ENCODE measurements around the gene LRRN4CL.
"Not testable (repeated sequence)": the region's sequence is repeated elsewhere in the genome, so short reads cannot be mapped to it uniquely, and the experiment has no call there.

Gene LRRN4CL

GRCh38 chr11:62675415-62675814 lies 13.9 kb downstream of the LRRN4CL start:
- not testable (repeated sequence) for DNase-seq

GRCh38 chr11:62673196-62673525 lies 16.2 kb downstream of the LRRN4CL start:
- no peak for DNase-seq

GRCh38 chr11:62671608-62672389 lies 17.5 kb downstream of the LRRN4CL start, which contains the start of the genes LBHD1 and UQCC3:
Gene LBHD1 (minus strand): TSS chr11:62672267. CDS start chr11:62670031, 2,236 bp downstream.
Gene UQCC3 (plus strand): TSS chr11:62671673. CDS start chr11:62671746, 73 bp downstream.
- peak; percentile 75 for DNase-seq

- no peak for DNase-seq
Measured at GRCh38 chr11:62671236-62671607, 18.1 kb downstream of the LRRN4CL start.

- DNase-seq: peak; percentile 15
Measured at GRCh38 chr11:62669420-62670161, 19.7 kb downstream of the LRRN4CL start.

GRCh38 chr11:62667460-62667859 lies 21.9 kb downstream of the LRRN4CL start:
- DNase-seq: no peak

GRCh38 chr11:62666259-62666926 lies 22.9 kb downstream of the LRRN4CL start:
- DNase-seq: no peak

- DNase-seq: no peak
Measured at GRCh38 chr11:62665599-62666258, 23.6 kb downstream of the LRRN4CL start.

GRCh38 chr11:62665075-62665598 lies 24.2 kb downstream of the LRRN4CL start, which contains the start of the genes C11orf98 and CSKMT:
Gene C11orf98 (minus strand): TSS chr11:62665210. CDS start chr11:62665169, 41 bp downstream.
Gene CSKMT (plus strand): TSS chr11:62665312. CDS start chr11:62665880, 568 bp downstream.
- peak; percentile 70 for DNase-seq

GRCh38 chr11:62664405-62665074 lies 24.8 kb downstream of the LRRN4CL start:
- peak; percentile 28 for DNase-seq

GRCh38 chr11:62656796-62657429 lies 32.4 kb downstream of the LRRN4CL start:
- no peak for DNase-seq

GRCh38 chr11:62654297-62654696 lies 35.0 kb downstream of the LRRN4CL start:
- no peak for DNase-seq

- DNase-seq: no peak
Measured at GRCh38 chr11:62652161-62653006, 36.9 kb downstream of the LRRN4CL start.

- DNase-seq: not testable (repeated sequence)
Measured at GRCh38 chr11:62650283-62650682, 39.0 kb downstream of the LRRN4CL start.

- no peak for DNase-seq
Measured at GRCh38 chr11:62649486-62649885, 39.8 kb downstream of the LRRN4CL start.

GRCh38 chr11:62648967-62649364 lies 40.4 kb downstream of the LRRN4CL start:
- no peak for DNase-seq

GRCh38 chr11:62648185-62648966 lies 41.0 kb downstream of the LRRN4CL start:
- no peak for DNase-seq

GRCh38 chr11:62647609-62648005 lies 41.7 kb downstream of the LRRN4CL start:
- DNase-seq: no peak

GRCh38 chr11:62646825-62647608 lies 42.3 kb downstream of the LRRN4CL start:
- no peak for DNase-seq
